Brain microvascular endothelial cell (primary cell): Measurements from ENCODE around the gene NPC1.

ENCODE experiments used
- DNase-seq: peaks from one replicate; pipeline ENCODE4 v3.0.0-alpha.2; 2020
- H3K27ac ChIP-seq: fragments of 250-450 bp; sonication (Bioruptor Pico); 2 replicates; pipeline ENCODE4 v1.5.1; 2020; ENCODE audit warnings: mild to moderate bottlenecking, moderate library complexity
- H3K27me3 ChIP-seq: fragments of 250-450 bp; sonication (Bioruptor Pico); replicated peaks from 2 replicates; pipeline ENCODE4 v1.5.1; 2020; ENCODE audit warnings: mild to moderate bottlenecking
- H3K36me3 ChIP-seq: fragments of 250-450 bp; sonication (Bioruptor Pico); replicated peaks from 2 replicates; pipeline ENCODE4 v1.5.1; 2020; ENCODE audit warnings: mild to moderate bottlenecking
- H3K4me3 ChIP-seq: 2 replicates; pipeline ENCODE4 v1.5.1; 2011; ENCODE audit warnings: low read depth, mild to moderate bottlenecking, control low read depth, low read length, moderate library complexity
- CTCF ChIP-seq: IDR thresholded peaks from 2 replicates; pipeline ENCODE4 v1.5.1; 2011; ENCODE audit warnings: low read depth, mild to moderate bottlenecking, moderate library complexity, low read length, control low read depth, inconsistent platforms; ENCODE audit errors: missing control alignments
- in situ Hi-C: cut with HindIII; loops from 2 replicates; pipeline ENCODE4 v1.10.0; 2017; ENCODE audit warnings: low sequenced_read_pairs, low pct_ligation_motif_present

NPC1 gene

GRCh38 chr18:23542461-23542860, 43.8 kb downstream of the NPC1 start:
- no peak overlapping the region for H3K4me3 ChIP-seq
- DNase-seq = no peak
- TF ChIP-seq CTCF = no peak
- peaks cover 47% of the 10 kb centered on the region for H3K36me3 ChIP-seq
- in situ Hi-C loops = no loop called here
- H3K27ac ChIP-seq = no peak overlapping the region
- H3K27me3 ChIP-seq = no peaks in the 10 kb centered on the region

GRCh38 chr18:23541349-23542093, 44.8 kb downstream of the NPC1 start:
- Histone ChIP-seq H3K4me3 (no peak overlapping the region), H3K36me3 (peaks cover 54% of the 10 kb centered on the region), H3K27ac (peak overlapping the region; percentile 15), H3K27me3 (no peaks in the 10 kb centered on the region)
- in situ Hi-C loops = no loop called here
- DNase-seq = no peak
- TF ChIP-seq CTCF = no peak

- TF ChIP-seq CTCF = no peak
- Histone ChIP-seq H3K27me3 (no peaks in the 10 kb centered on the region), H3K27ac (peak overlapping the region; percentile 15), H3K4me3 (no peak overlapping the region), H3K36me3 (peaks cover 60% of the 10 kb centered on the region)
- peak; percentile 54 for DNase-seq
- in situ Hi-C loops = no loop called here
Observed at GRCh38 chr18:23540867-23541266, 45.4 kb downstream of the NPC1 start.

GRCh38 chr18:23539911-23540525, 46.3 kb downstream of the NPC1 start:
- TF ChIP-seq CTCF = no peak
- Histone ChIP-seq H3K36me3 (peaks cover 66% of the 10 kb centered on the region), H3K27ac (peak overlapping the region; percentile 15), H3K4me3 (no peak overlapping the region), H3K27me3 (no peaks in the 10 kb centered on the region)
- no peak for DNase-seq
- in situ Hi-C loops = no loop called here

- in situ Hi-C loops = no loop called here
- no peak for TF ChIP-seq CTCF
- H3K27ac ChIP-seq = peak overlapping the region; percentile 36
- no peaks in the 10 kb centered on the region for H3K27me3 ChIP-seq
- H3K4me3 ChIP-seq = no peak overlapping the region
- DNase-seq = no peak
- peaks cover 71% of the 10 kb centered on the region for H3K36me3 ChIP-seq
Observed at GRCh38 chr18:23539296-23539695, 47.0 kb downstream of the NPC1 start.

GRCh38 chr18:23538870-23539269, 47.4 kb downstream of the NPC1 start:
- in situ Hi-C loops = no loop called here
- DNase-seq = peak; percentile 68

More at GRCh38 chr18:23538870-23539269, 47.4 kb downstream of the NPC1 start:
- Histone ChIP-seq H3K4me3 (no peak overlapping the region), H3K27me3 (no peaks in the 10 kb centered on the region), H3K27ac (peak overlapping the region; percentile 36), H3K36me3 (peaks cover 70% of the 10 kb centered on the region)
- TF ChIP-seq CTCF = no peak
